ENCODE data around the gene ABLIM2. TPM values are rescaled to one million over a fixed set of nuclear protein-coding genes. Genes with fewer than 3 reads are reported as not detected.

Gene ABLIM2
- total RNA-seq, 1 experiment from 2014 or later, result 1.0 TPM

DNA sequence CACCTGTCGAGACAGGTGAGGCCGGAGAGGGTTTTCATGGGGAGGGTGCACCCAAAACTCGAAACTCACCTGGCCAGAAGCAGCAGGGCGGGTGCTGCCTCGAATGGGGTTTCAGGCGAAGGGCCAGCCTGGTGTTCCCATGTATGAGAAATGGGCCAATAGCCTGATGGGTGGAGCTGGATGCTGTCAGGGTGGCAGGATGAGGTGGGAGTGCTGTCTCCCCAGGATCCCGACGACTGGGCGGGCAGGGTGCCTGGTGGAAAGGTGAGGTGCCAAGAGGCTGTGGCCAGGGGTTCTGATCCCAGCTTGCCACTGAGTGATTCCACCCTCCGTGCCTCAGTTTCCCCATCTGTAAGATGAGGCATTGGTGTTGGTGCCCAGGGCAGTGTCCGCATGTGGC lies 23.7 kb upstream of the ABLIM2 start:
- H2BK20ac ChIP-seq (ENCODE audit: low read depth, low read length, poor library complexity, severe bottlenecking), result no peak overlapping the region
- H3K4me2 ChIP-seq (ENCODE audit: insufficient read depth, insufficient read length, low read length), result no peak overlapping the region
- H2AK5ac ChIP-seq (ENCODE audit: insufficient read length, low read length), result no peak overlapping the region
- no peaks in the 10 kb centered on the region for H3K79me1 ChIP-seq (ENCODE audit: insufficient read depth, low read depth, low read length, poor library complexity, severe bottlenecking)
- no peak overlapping the region for H2BK15ac ChIP-seq (ENCODE audit: low read depth, low read length)
- no peak overlapping the region for H4K91ac ChIP-seq (ENCODE audit: insufficient read length, low read depth, low read length)
- H2BK12ac ChIP-seq (ENCODE audit: insufficient read length, low read depth, low read length), result no peak overlapping the region
- no peaks in the 10 kb centered on the region for H3K9me3 ChIP-seq (ENCODE audit: control insufficient read depth, low read depth, low read length)
- H3K27me3 ChIP-seq (ENCODE audit: insufficient read depth, low read length), result no peaks in the 10 kb centered on the region
- H4K5ac ChIP-seq (ENCODE audit: insufficient read length, low read depth, low read length), result no peak overlapping the region
- H3K23me2 ChIP-seq (ENCODE audit: insufficient read length, low read depth, low read length, poor library complexity, severe bottlenecking), result no peaks in the 10 kb centered on the region
- H3K4ac ChIP-seq (ENCODE audit: low read depth, low read length), result no peak overlapping the region
- H3K36me3 Mint-ChIP-seq (ENCODE audit: insufficient read depth in 1 of 3, low read depth in 3 of 3), result no peaks in the 10 kb centered on the region
- H3K27ac Mint-ChIP-seq, result no peak overlapping the region
- TF ChIP-seq, protein P1, sequence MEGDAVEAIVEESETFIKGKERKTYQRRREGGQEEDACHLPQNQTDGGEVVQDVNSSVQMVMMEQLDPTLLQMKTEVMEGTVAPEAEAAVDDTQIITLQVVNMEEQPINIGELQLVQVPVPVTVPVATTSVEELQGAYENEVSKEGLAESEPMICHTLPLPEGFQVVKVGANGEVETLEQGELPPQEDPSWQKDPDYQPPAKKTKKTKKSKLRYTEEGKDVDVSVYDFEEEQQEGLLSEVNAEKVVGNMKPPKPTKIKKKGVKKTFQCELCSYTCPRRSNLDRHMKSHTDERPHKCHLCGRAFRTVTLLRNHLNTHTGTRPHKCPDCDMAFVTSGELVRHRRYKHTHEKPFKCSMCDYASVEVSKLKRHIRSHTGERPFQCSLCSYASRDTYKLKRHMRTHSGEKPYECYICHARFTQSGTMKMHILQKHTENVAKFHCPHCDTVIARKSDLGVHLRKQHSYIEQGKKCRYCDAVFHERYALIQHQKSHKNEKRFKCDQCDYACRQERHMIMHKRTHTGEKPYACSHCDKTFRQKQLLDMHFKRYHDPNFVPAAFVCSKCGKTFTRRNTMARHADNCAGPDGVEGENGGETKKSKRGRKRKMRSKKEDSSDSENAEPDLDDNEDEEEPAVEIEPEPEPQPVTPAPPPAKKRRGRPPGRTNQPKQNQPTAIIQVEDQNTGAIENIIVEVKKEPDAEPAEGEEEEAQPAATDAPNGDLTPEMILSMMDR (conservative IDR thresholded peaks at IDR 0.05), result no peak
- no peak for DNase-seq
- no peaks in the 10 kb centered on the region for H3K4me1 ChIP-seq (ENCODE audit: insufficient read depth, low read length)
- no peaks in the 10 kb centered on the region for H3K79me2 ChIP-seq (ENCODE audit: insufficient read depth, low read length)
- no peak overlapping the region for H3K14ac ChIP-seq (ENCODE audit: insufficient read depth, low read length)
- no peak overlapping the region for H2AFZ ChIP-seq (ENCODE audit: low read length)
- H3K23ac ChIP-seq (ENCODE audit: insufficient read length, low read depth, low read length), result no peak overlapping the region
- H3K18ac ChIP-seq (ENCODE audit: insufficient read length, low read depth, low read length), result no peak overlapping the region
- peaks cover 4% of the 10 kb centered on the region in 2 experiments; a peak in 2 of 5 replicates for H3K9me3 Mint-ChIP-seq
- H4K8ac ChIP-seq (replicated peaks; ENCODE audit: insufficient read length, low read depth, low read length), result no peak overlapping the region
- no peak overlapping the region for H2BK120ac ChIP-seq (ENCODE audit: low read depth, low read length, poor library complexity, severe bottlenecking)
- H3K4me1 Mint-ChIP-seq, result peaks cover 4 to 5% of the 10 kb centered on the region in 2 experiments; a peak in 2 of 4 replicates
- no peak overlapping the region for H3K27ac ChIP-seq (ENCODE audit: insufficient read length, low read depth, low read length)
- H2BK5ac ChIP-seq (ENCODE audit: insufficient read length, low read length), result no peak overlapping the region
- H3T11ph ChIP-seq (ENCODE audit: low read length), result no peak overlapping the region
- no peak overlapping the region for H3K9ac ChIP-seq (ENCODE audit: extremely low read depth, insufficient read length, low read length)
- H3K4me3 Mint-ChIP-seq, result no peak overlapping the region
- H4K20me1 ChIP-seq (ENCODE audit: control insufficient read depth, insufficient read depth, insufficient read length), result no peaks in the 10 kb centered on the region
- H3K56ac ChIP-seq (ENCODE audit: insufficient read length, low read depth, low read length), result no peak overlapping the region
- no CpG with 5 or more reads among the region's 11 CpGs for WGBS (ENCODE audit: extremely low coverage, insufficient read length, low lambda C conversion rate)
- peaks cover 2% of the 10 kb centered on the region; the same call in 1 of the 2 replicates for H3K27me3 Mint-ChIP-seq (ENCODE audit: low read depth)
